Tibial nerve (tissue), 4 donors: ENCODE measurements around the gene ANKS6. TPM values are rescaled to one million over a fixed set of nuclear protein-coding genes. Genes with fewer than 3 reads are reported as not detected.
A peak's percentile ranks its signal among the peaks of the same experiment; 100 is the strongest.

ENCODE experiments used
- DNase-seq, 2 donors: peaks; one replicate each; pipeline ENCODE4 v3.0.0-alpha.2; 2019; ENCODE audit warnings: low spot score in 2 of 2
- H3K27ac ChIP-seq, 4 donors: fragments of 200-600 bp; sonication (generic) in 3 of 4; one replicate each; pipeline ENCODE4 v1.5.1; 2017 to 2019; ENCODE audit warnings: mild to moderate bottlenecking in 1 of 4
- H3K27me3 ChIP-seq, 2 donors: fragments of 200-600 bp; sonication (generic) in 1 of 2; one replicate each; pipeline versions ENCODE4 v1.5.1 to v1.6.0; 2017 to 2019
- H3K36me3 ChIP-seq, 3 donors: fragments of 200-600 bp; sonication (generic); one replicate each; pipeline ENCODE4 v1.5.1; 2018 to 2019
- H3K4me1 ChIP-seq, 4 donors: fragments of 200-600 bp; sonication (generic) in 3 of 4; one replicate each; pipeline ENCODE4 v1.5.1; 2017 to 2019
- H3K4me3 ChIP-seq, 4 donors: fragments of 200-600 bp; sonication (generic) in 3 of 4; one replicate each; pipeline ENCODE4 v1.5.1; 2017 to 2019; ENCODE audit warnings: mild to moderate bottlenecking in 1 of 4, moderate library complexity in 1 of 4
- H3K9me3 ChIP-seq, 4 donors: fragments of 200-600 bp; sonication (generic) in 3 of 4; one replicate each; pipeline ENCODE4 v1.5.1; 2017 to 2019
- CTCF ChIP-seq, 5 experiments: fragments of 200-600 bp in 3 of 5; fragments of 450-650 bp in 2 of 5; sonication (generic) in 3 of 5; IDR thresholded peaks; one replicate each; pipeline ENCODE4 v1.5.1; 2016 to 2019; ENCODE audit warnings: antibody characterized with exemption in 5 of 5, mild to moderate bottlenecking in 3 of 5, moderate library complexity in 2 of 5
- EP300 ChIP-seq, 2 donors: sonication (generic); formaldehyde crosslinking; IDR thresholded peaks; one replicate each; pipeline ENCODE4 v1.6.1; 2017; ENCODE audit warnings: antibody characterized with exemption in 2 of 2, mild to moderate bottlenecking in 1 of 2
- POLR2A ChIP-seq, 2 donors: fragments of 450-650 bp; IDR thresholded peaks; one replicate each; pipeline ENCODE4 v1.6.1; 2017; ENCODE audit warnings: antibody characterized with exemption in 2 of 2, mild to moderate bottlenecking in 2 of 2, moderate library complexity in 2 of 2
- WGBS, 2 donors: methylation state at CpG; one replicate each; pipeline ENCODE4 v1.1.5; 2018; 5-methylcytosine and 5-hydroxymethylcytosine counted together
- total RNA-seq, 4 donors: library from RNA; depleted of rRNA; stranded (reverse); fragments of >200 nt; gene quantifications; one replicate each; pipeline ENCODE4 v1.1.0, GENCODE V29; 2016

The ANKS6 gene
- total RNA-seq, 4 donors from 2014 or later = 13.8 to 46.2 (median 27.9) TPM

GRCh38 chr9:98807814-98808195 lies 11.4 kb upstream of the ANKS6 start:
- TF ChIP-seq POLR2A (IDR thresholded peaks at IDR 0.05) = no peak
- no peak for TF ChIP-seq CTCF (IDR thresholded peaks at IDR 0.05)
- no peak for TF ChIP-seq EP300 (IDR thresholded peaks at IDR 0.05)
- Histone ChIP-seq H3K4me1 (peaks cover 0 to 23% (median 14%) of the 10 kb centered on the region in 4 donors), H3K9me3 (no peaks in the 10 kb centered on the region), H3K27ac (peak overlapping the region in 2 of 4 donors; percentile 46 to 50), H3K27me3 (peaks cover 0 to 20% of the 10 kb centered on the region in 2 donors), H3K36me3 (no peaks in the 10 kb centered on the region), H3K4me3 (peak overlapping the region; percentile 38 to 61 (median 48))
- DNase-seq = no peak
- WGBS, 2 donors = 0 to 1% methylated on average over 10 to 36 of the region's 46 CpGs

DNA sequence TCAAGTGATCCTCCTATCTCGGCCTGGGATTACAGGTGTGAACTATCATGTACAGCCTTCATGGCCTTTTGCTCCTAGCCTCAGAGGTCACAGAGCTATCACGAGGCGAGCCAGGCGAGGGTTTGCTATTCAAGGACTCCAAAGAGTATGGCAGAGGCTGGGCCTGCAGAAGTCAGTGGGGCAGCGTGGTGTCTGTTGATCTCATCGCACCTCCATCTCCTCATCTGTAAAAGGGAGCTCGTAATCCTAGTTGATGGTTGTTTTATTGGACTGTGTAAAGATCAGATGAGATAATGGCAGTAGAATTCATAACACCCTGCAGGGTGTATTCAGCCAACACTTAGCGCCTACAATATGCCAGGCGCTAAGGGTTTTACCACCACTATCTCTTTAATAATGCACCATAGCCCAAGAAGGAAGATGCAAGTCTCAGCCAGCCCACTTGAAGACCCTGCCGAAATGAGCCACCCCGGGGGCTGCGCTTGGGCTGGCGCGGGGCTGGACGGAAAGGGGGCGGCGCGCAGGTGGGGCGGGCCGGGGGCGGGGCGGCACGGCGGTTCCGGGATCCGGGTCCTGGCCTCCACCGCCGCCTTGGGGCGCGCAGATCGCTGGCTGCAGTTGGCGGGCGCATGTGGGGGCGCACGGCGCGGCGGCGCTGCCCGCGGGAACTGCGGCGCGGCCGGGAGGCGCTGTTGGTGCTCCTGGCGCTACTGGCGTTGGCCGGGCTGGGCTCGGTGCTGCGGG lies 10.9 kb upstream of the ANKS6 start, which contains the start of gene GALNT12:
GALNT12 (plus strand) TSS at position 601 of the 744 bp plus-strand sequence; CDS start at position 630, 29 bp downstream.
- 12 to 14% methylated on average over 30 of the region's 51 CpGs for WGBS, 2 donors
- no peak for DNase-seq
- Histone ChIP-seq H3K4me3 (peak within 1 kb of the TSS; percentile 38 to 61 (median 48)), H3K27me3 (peaks cover 0 to 20% of the 10 kb centered on the region in 2 donors), H3K9me3 (no peaks in the 10 kb centered on the region), H3K36me3 (no peaks in the 10 kb centered on the region), H3K4me1 (peaks cover 0 to 23% (median 14%) of the 10 kb centered on the region in 4 donors), H3K27ac (peak within 1 kb of the TSS in 2 of 4 donors; percentile 46 to 50)
- TF ChIP-seq CTCF (IDR thresholded peaks at IDR 0.05) = no peak
- no peak for TF ChIP-seq POLR2A (IDR thresholded peaks at IDR 0.05)
- TF ChIP-seq EP300 (IDR thresholded peaks at IDR 0.05) = no peak

- no peak overlapping the region for H3K4me3 ChIP-seq
- H3K36me3 ChIP-seq = no peaks in the 10 kb centered on the region
- 76 to 78% methylated on average over 8 of the region's 8 CpGs for WGBS, 2 donors
- DNase-seq = no peak
- H3K27ac ChIP-seq = peak overlapping the region in 1 of 4 donors; percentile 26
- H3K9me3 ChIP-seq = no peaks in the 10 kb centered on the region
- peak in 3 of 5 experiments; percentile 9 to 39 (median 24) for TF ChIP-seq CTCF (IDR thresholded peaks at IDR 0.05)
- no peak for TF ChIP-seq POLR2A (IDR thresholded peaks at IDR 0.05)
- H3K4me1 ChIP-seq = peaks cover 0 to 23% (median 14%) of the 10 kb centered on the region in 4 donors
- H3K27me3 ChIP-seq = peaks cover 0 to 20% of the 10 kb centered on the region in 2 donors
Measured at GRCh38 chr9:98806394-98807035, 10.2 kb upstream of the ANKS6 start.

DNA sequence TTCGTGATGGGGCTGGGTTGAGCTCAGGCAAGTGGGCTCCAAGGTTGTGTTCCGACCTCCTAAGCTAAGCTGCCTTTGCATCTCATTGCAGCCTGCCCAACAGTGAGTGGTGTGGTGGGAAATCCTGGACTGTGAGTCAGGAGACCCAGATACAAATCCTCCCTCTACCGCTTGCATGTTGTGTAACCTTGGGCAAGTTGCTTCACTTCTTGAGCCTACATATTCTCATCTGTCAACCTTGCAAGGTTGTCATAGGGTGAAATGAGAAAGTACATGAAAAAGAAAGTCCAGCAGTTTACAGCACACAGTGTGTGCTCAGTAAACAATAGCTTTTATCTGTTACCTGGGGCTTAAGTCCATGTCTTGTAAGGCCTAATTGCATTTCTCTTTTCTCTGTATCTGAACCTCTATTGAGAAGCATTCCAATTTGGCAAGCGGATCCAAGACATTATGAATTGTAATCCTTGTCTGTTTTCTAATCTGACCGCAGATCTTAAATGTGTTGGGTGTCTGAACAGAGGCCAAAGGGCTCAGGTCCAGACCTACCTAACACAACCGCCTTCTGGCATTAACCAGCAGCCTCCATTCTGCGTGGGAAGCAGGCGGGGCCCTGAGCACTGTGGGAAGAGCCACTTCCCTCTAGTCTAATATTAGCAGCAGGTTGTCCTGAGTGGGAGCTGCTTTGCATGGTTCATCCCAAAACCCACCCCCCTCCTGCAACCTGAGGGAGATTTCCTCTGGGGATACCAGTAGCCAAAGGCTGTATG lies 9.3 kb upstream of the ANKS6 start:
- no peaks in the 10 kb centered on the region for H3K9me3 ChIP-seq
- no peak for DNase-seq
- WGBS, 2 donors = 61 to 73% methylated on average over 8 of the region's 8 CpGs
- peaks cover 0 to 20% of the 10 kb centered on the region in 2 donors for H3K27me3 ChIP-seq
- no peak for TF ChIP-seq POLR2A (IDR thresholded peaks at IDR 0.05)
- TF ChIP-seq EP300 (IDR thresholded peaks at IDR 0.05) = no peak
- H3K36me3 ChIP-seq = no peaks in the 10 kb centered on the region
- no peak overlapping the region for H3K4me3 ChIP-seq
- no peak overlapping the region for H3K27ac ChIP-seq
- peaks cover 0 to 23% (median 14%) of the 10 kb centered on the region in 4 donors for H3K4me1 ChIP-seq

- H3K9me3 ChIP-seq = no peaks in the 10 kb centered on the region
- no peak overlapping the region for H3K4me3 ChIP-seq
- H3K4me1 ChIP-seq = peaks cover 0 to 14% (median 12%) of the 10 kb centered on the region in 4 donors
- H3K36me3 ChIP-seq = no peaks in the 10 kb centered on the region
- DNase-seq = no peak
- 21% methylated on average over 2 of the region's 2 CpGs for WGBS, 2 donors
- H3K27ac ChIP-seq = no peak overlapping the region
- H3K27me3 ChIP-seq = peaks cover 0 to 13% of the 10 kb centered on the region in 2 donors
- no peak for TF ChIP-seq CTCF (IDR thresholded peaks at IDR 0.05)
- no peak for TF ChIP-seq EP300 (IDR thresholded peaks at IDR 0.05)
- TF ChIP-seq POLR2A (IDR thresholded peaks at IDR 0.05) = no peak
Measured at GRCh38 chr9:98804083-98804482, 7.7 kb upstream of the ANKS6 start.
